H1 (cell line): Measurements from ENCODE around the gene SLC12A8. TPM values are rescaled to one million over a fixed set of nuclear protein-coding genes. Genes with fewer than 3 reads are reported as not detected.

Experiments
- CTCF ChIA-PET: fragments of 300-600 bp; sonication (Branson Sonifier 250); formaldehyde crosslinking; loops from one replicate; lab custom pipeline; 2021; ENCODE audit not compliant: partially characterized antibody; lab: Charles Lee
- POLR2A ChIA-PET: fragments of 300-600 bp; sonication (Branson Sonifier 250); formaldehyde crosslinking; loops from one replicate; lab custom pipeline; 2021; ENCODE audit warnings: inconsistent platforms; ENCODE audit not compliant: partially characterized antibody; lab: Charles Lee
- DNase-seq, 2 experiments: peaks; one replicate each; pipeline versions ENCODE4 v3.0.0 to v3.0.0-alpha.2; 2010 to 2022; ENCODE audit warnings: low spot score in 2 of 2, low read depth in 1 of 2, mixed read lengths in 1 of 2
- FAIRE-seq: peaks from 2 replicates; lab custom pipeline; 2011; peaks lifted over from hg19 to GRCh38; lab: Jason Lieb, UNC
- H2AFZ ChIP-seq: 2 replicates; pipeline ENCODE4 v1.8.1; 2012; ENCODE audit warnings: low read length, inconsistent platforms
- H2AK5ac ChIP-seq: 2 replicates; pipeline ENCODE4 v1.6.1; 2013; ENCODE audit warnings: low read depth, low read length
- H2BK120ac ChIP-seq: replicated peaks from 2 replicates; pipeline ENCODE3; 2013; ENCODE audit warnings: low read depth, low read length, inconsistent platforms
- H2BK12ac ChIP-seq: 2 replicates; pipeline ENCODE4 v1.6.1; 2013; ENCODE audit warnings: low read depth, low read length
- H2BK15ac ChIP-seq: 2 replicates; pipeline ENCODE4 v1.6.1; 2013; ENCODE audit warnings: low read length
- H2BK20ac ChIP-seq: 2 replicates; pipeline ENCODE4 v1.6.1; 2013; ENCODE audit warnings: low read length
- H2BK5ac ChIP-seq: 2 replicates; pipeline ENCODE4 v1.6.1; 2013; ENCODE audit warnings: low read depth, low read length
- H3K14ac ChIP-seq: 2 replicates; pipeline ENCODE4 v1.6.1; 2013; ENCODE audit warnings: inconsistent platforms; ENCODE audit not compliant: insufficient read length
- H3K18ac ChIP-seq: 2 replicates; pipeline ENCODE4 v1.6.1; 2013; ENCODE audit warnings: low read length; ENCODE audit errors: extremely low read depth
- H3K23ac ChIP-seq: 2 replicates; pipeline ENCODE4 v1.6.1; 2013; ENCODE audit warnings: inconsistent platforms; ENCODE audit not compliant: insufficient read length
- H3K23me2 ChIP-seq: 2 replicates; pipeline ENCODE4 v1.6.1; 2013; ENCODE audit warnings: low read depth, low read length
- H3K27ac ChIP-seq: 2 replicates; pipeline ENCODE4 v1.6.1; 2011; ENCODE audit warnings: low read depth, low read length, inconsistent platforms
- H3K27me3 ChIP-seq, 4 experiments: replicated peaks in 1 of 4; 1 replicate in 1 of 4; 2 replicates in 3 of 4; pipeline versions ENCODE4 v1.6.1 to v1.8.1; 2011 to 2013; ENCODE audit warnings: low read length in 3 of 4, mild to moderate bottlenecking in 3 of 4, inconsistent platforms in 2 of 4, mixed read lengths in 2 of 4, moderate library complexity in 1 of 4; ENCODE audit not compliant: control insufficient read depth in 3 of 4, insufficient read depth in 3 of 4; ENCODE audit errors: extremely low read depth in 1 of 4
- H3K36me3 ChIP-seq, 4 experiments: 2 replicates each; pipeline versions ENCODE4 v1.6.1 to v1.8.1; 2011 to 2013; ENCODE audit warnings: mild to moderate bottlenecking in 4 of 4, low read length in 3 of 4, moderate library complexity in 2 of 4, control low read depth in 1 of 4, inconsistent platforms in 1 of 4; ENCODE audit not compliant: insufficient read depth in 4 of 4, control insufficient read depth in 2 of 4
- H3K4ac ChIP-seq: replicated peaks from 2 replicates; pipeline ENCODE3; 2013; ENCODE audit warnings: low read length, low read depth, mixed read lengths, inconsistent platforms; ENCODE audit not compliant: insufficient read length
- H3K4me1 ChIP-seq, 4 experiments: replicated peaks in 1 of 4; 1 replicate in 1 of 4; 2 replicates in 3 of 4; pipeline versions ENCODE4 v1.6.1 to v1.8.1; 2011 to 2013; ENCODE audit warnings: low read length in 3 of 4, inconsistent platforms in 2 of 4, mixed read lengths in 1 of 4; ENCODE audit not compliant: insufficient read depth in 4 of 4, control insufficient read depth in 3 of 4
- H3K4me2 ChIP-seq, 2 experiments: 2 replicates each; pipeline versions ENCODE4 v1.6.1 to v1.8.1; 2011 to 2013; ENCODE audit warnings: low read depth in 2 of 2, low read length in 2 of 2, control low read depth in 1 of 2, inconsistent platforms in 1 of 2, mild to moderate bottlenecking in 1 of 2; ENCODE audit not compliant: insufficient read depth in 1 of 2
- H3K4me3 ChIP-seq, 4 experiments: fragments of 200-600, 300-600 bp in 1 of 4; sonication (generic), shearing (Covaris generic), sonication (Bioruptor Twin) in 1 of 4; 2 replicates each; pipeline versions ENCODE4 v1.5.1 to v1.8.1; 2011 to 2016; ENCODE audit warnings: low read length in 4 of 4, low read depth in 3 of 4, control low read depth in 2 of 4, inconsistent platforms in 2 of 4, mild to moderate bottlenecking in 2 of 4, mixed read lengths in 1 of 4, moderate library complexity in 1 of 4; ENCODE audit not compliant: insufficient read depth in 2 of 4; ENCODE audit errors: extremely low read depth in 1 of 4
- H3K56ac ChIP-seq: replicated peaks from 2 replicates; pipeline ENCODE3; 2013; ENCODE audit warnings: low read depth, mild to moderate bottlenecking, mixed read lengths, low read length, inconsistent platforms; ENCODE audit not compliant: insufficient read length
- H3K79me1 ChIP-seq: 2 replicates; pipeline ENCODE4 v1.6.1; 2013; ENCODE audit warnings: low read depth, low read length, control low read depth
- H3K79me2 ChIP-seq, 2 experiments: 2 replicates each; pipeline versions ENCODE4 v1.6.1 to v1.8.1; 2012 to 2013; ENCODE audit warnings: low read length in 2 of 2, mild to moderate bottlenecking in 2 of 2, inconsistent platforms in 1 of 2; ENCODE audit not compliant: insufficient read depth in 2 of 2, control insufficient read depth in 1 of 2
- H3K9ac ChIP-seq, 4 experiments: replicated peaks in 1 of 4; 1 replicate in 1 of 4; 2 replicates in 3 of 4; pipeline versions ENCODE4 v1.6.1 to v1.8.1; 2011 to 2013; ENCODE audit warnings: low read depth in 3 of 4, low read length in 3 of 4, control low read depth in 2 of 4, mild to moderate bottlenecking in 2 of 4, moderate library complexity in 2 of 4, inconsistent platforms in 1 of 4; ENCODE audit errors: extremely low read depth in 1 of 4
- H3K9me3 ChIP-seq, 2 experiments: 2 replicates each; pipeline versions ENCODE4 v1.6.1 to v1.8.1; 2012 to 2013; ENCODE audit warnings: mild to moderate bottlenecking in 2 of 2, moderate library complexity in 2 of 2, control low read depth in 1 of 2, inconsistent platforms in 1 of 2, low read depth in 1 of 2, low read length in 1 of 2, mixed read lengths in 1 of 2; ENCODE audit not compliant: insufficient read depth in 2 of 2
- H4K20me1 ChIP-seq, 2 experiments: replicated peaks in 1 of 2; 2 replicates each; pipeline versions ENCODE3 to v1.8.1; 2011 to 2013; ENCODE audit warnings: inconsistent platforms in 2 of 2, low read length in 2 of 2, mild to moderate bottlenecking in 1 of 2; ENCODE audit not compliant: insufficient read depth in 2 of 2, control insufficient read depth in 1 of 2
- H4K5ac ChIP-seq: 2 replicates; pipeline ENCODE4 v1.6.1; 2013; ENCODE audit warnings: low read length, low read depth, mixed read lengths, inconsistent platforms; ENCODE audit not compliant: insufficient read length
- H4K8ac ChIP-seq: 2 replicates; pipeline ENCODE4 v1.8.0; 2013; ENCODE audit warnings: mild to moderate bottlenecking, moderate library complexity, low read length, inconsistent platforms; ENCODE audit not compliant: insufficient read depth; ENCODE audit errors: extremely low read depth
- H4K91ac ChIP-seq: replicated peaks from 2 replicates; pipeline ENCODE3; 2013; ENCODE audit warnings: low read length, mixed read lengths, inconsistent platforms; ENCODE audit not compliant: insufficient read length
- CHD2 ChIP-seq: IDR thresholded peaks from 2 replicates; pipeline ENCODE4 v1.6.1; 2012; ENCODE audit warnings: low read length, improper control_type of control experiment
- E2F6 ChIP-seq: IDR thresholded peaks from 2 replicates; pipeline ENCODE4 v1.6.1; 2012; ENCODE audit warnings: inconsistent platforms
- HDAC6 ChIP-seq: IDR thresholded peaks from one replicate; pipeline ENCODE4 v1.7.1; 2012; ENCODE audit warnings: low read depth, mild to moderate bottlenecking, inconsistent platforms, low read length, moderate library complexity
- KDM5A ChIP-seq: fragments of 200-600 bp; IDR thresholded peaks from 2 replicates; pipeline ENCODE4 v1.7.1; 2012; ENCODE audit warnings: mild to moderate bottlenecking, low read length, inconsistent platforms, mixed read lengths
- PHF8 ChIP-seq: fragments of 200-600 bp; sonication (generic); conservative IDR thresholded peaks from 2 replicates; pipeline ENCODE4 v1.7.1; 2012; ENCODE audit warnings: low read depth, mild to moderate bottlenecking, inconsistent platforms, low read length, moderate library complexity
- RBBP5 ChIP-seq: IDR thresholded peaks from 2 replicates; pipeline ENCODE4 v1.7.1; 2012; ENCODE audit warnings: low read depth, mild to moderate bottlenecking, inconsistent platforms, low read length, moderate library complexity, borderline replicate concordance
- RFX5 ChIP-seq: IDR thresholded peaks from 2 replicates; pipeline ENCODE4 v1.6.1; 2011; ENCODE audit warnings: low read depth, low read length, improper control_type of control experiment, borderline replicate concordance
- RXRA ChIP-seq: IDR thresholded peaks from 2 replicates; pipeline ENCODE4 v1.6.1; 2011; ENCODE audit warnings: low read depth, mild to moderate bottlenecking, low read length, moderate library complexity; ENCODE audit not compliant: insufficient read depth
- SUZ12 ChIP-seq: fragments of 200-600 bp; sonication (generic); IDR thresholded peaks from 2 replicates; pipeline ENCODE4 v1.6.1; 2012; ENCODE audit warnings: mild to moderate bottlenecking, inconsistent platforms, low read length, moderate library complexity, mixed read lengths
- TAF1 ChIP-seq: IDR thresholded peaks from 2 replicates; pipeline ENCODE4 v1.6.1; 2011; ENCODE audit warnings: mild to moderate bottlenecking, low read depth, low read length
- WGBS, 2 experiments: shearing (Covaris generic) in 1 of 2; methylation state at CpG; one replicate each; pipeline versions ENCODE4 v1.1.6 to v1.1.7; 2013 to 2015; ENCODE audit warnings: low lambda C conversion rate in 2 of 2, mixed read lengths in 2 of 2, inconsistent platforms in 1 of 2, low coverage in 1 of 2, missing lambda C conversion rate in 1 of 2; ENCODE audit not compliant: insufficient replicate concordance in 2 of 2, insufficient coverage in 1 of 2, insufficient read length in 1 of 2; ENCODE audit errors: extremely low coverage in 1 of 2, missing lambda C conversion rate in 1 of 2; 5-methylcytosine and 5-hydroxymethylcytosine counted together
- polyA plus RNA-seq, 7 experiments: library from polyadenylated mRNA; depleted of rRNA in 3 of 7; stranded (reverse) in 5 of 7; unstranded in 2 of 7; fragments of >200 nt in 5 of 7; fragments of 200-250 nt in 2 of 7; gene quantifications; 1 replicate in 5 of 7; 2 replicates in 1 of 7; 4 replicates in 1 of 7; pipeline versions ENCODE4 v1.2.1 to v1.2.3, GENCODE V29; 2011 to 2013; ENCODE audit warnings: missing spikeins in 2 of 7, mixed read lengths in 2 of 7
- total RNA-seq: library from RNA; stranded (reverse); fragmentation: NEBNext Ultra II Directional; extraction: Animal tissue kit (Norgen Biotek cat#: 25700); gene quantifications from 2 replicates; pipeline ENCODE4 v1.2.1, GENCODE V29; 2021
- TF ChIP-seq, protein P1 (sequence below), 3 experiments: IDR thresholded peaks; 1 replicate in 2 of 3; 2 replicates in 1 of 3; pipeline versions ENCODE4 v1.5.1 to v1.6.1; 2011; ENCODE audit warnings: low read length in 3 of 3, mild to moderate bottlenecking in 3 of 3, inconsistent platforms in 2 of 3, low read depth in 1 of 3, moderate library complexity in 1 of 3; ENCODE audit not compliant: insufficient read depth in 1 of 3; ENCODE audit errors: control extremely low read depth in 1 of 3

Gene SLC12A8
- total and polyA plus RNA-seq, 2 of the 8 experiments (the other 6 are each of a cell fraction or from before 2014, with no cell fraction given), result 13.7 to 14.4 TPM

GRCh38 chr3:125077864-125078263 lies 134.7 kb downstream of the SLC12A8 start:
- no peak for FAIRE-seq
- TF ChIP-seq TAF1, result no peak
- no peak for TF ChIP-seq HDAC6
- TF ChIP-seq PHF8, result no peak
- TF ChIP-seq E2F6, result no peak
- no peak for TF ChIP-seq SUZ12
- TF ChIP-seq RBBP5, result no peak
- no peak for TF ChIP-seq RXRA
- TF ChIP-seq, protein P1, sequence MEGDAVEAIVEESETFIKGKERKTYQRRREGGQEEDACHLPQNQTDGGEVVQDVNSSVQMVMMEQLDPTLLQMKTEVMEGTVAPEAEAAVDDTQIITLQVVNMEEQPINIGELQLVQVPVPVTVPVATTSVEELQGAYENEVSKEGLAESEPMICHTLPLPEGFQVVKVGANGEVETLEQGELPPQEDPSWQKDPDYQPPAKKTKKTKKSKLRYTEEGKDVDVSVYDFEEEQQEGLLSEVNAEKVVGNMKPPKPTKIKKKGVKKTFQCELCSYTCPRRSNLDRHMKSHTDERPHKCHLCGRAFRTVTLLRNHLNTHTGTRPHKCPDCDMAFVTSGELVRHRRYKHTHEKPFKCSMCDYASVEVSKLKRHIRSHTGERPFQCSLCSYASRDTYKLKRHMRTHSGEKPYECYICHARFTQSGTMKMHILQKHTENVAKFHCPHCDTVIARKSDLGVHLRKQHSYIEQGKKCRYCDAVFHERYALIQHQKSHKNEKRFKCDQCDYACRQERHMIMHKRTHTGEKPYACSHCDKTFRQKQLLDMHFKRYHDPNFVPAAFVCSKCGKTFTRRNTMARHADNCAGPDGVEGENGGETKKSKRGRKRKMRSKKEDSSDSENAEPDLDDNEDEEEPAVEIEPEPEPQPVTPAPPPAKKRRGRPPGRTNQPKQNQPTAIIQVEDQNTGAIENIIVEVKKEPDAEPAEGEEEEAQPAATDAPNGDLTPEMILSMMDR (IDR thresholded peaks at IDR 0.05; ENCODE audit: control extremely low read depth in 1 of 3, insufficient read depth in 1 of 3, low read depth in 1 of 3, low read length in 3 of 3), result no peak
- no peak for TF ChIP-seq KDM5A
- TF ChIP-seq CHD2, result no peak
- TF ChIP-seq RFX5, result no peak

More at GRCh38 chr3:125077864-125078263, 134.7 kb downstream of the SLC12A8 start:
- Histone ChIP-seq H3K27me3 (no peaks in the 10 kb centered on the region), H3K27ac (no peak overlapping the region), H4K5ac (no peak overlapping the region), H2BK15ac (no peak overlapping the region), H4K91ac (no peak overlapping the region), H2AK5ac (no peak overlapping the region), H3K9me3 (no peaks in the 10 kb centered on the region), H3K14ac (no peak overlapping the region), H3K79me2 (no peaks in the 10 kb centered on the region), H3K23me2 (no peaks in the 10 kb centered on the region; the same call in 1 of the 2 replicates), H4K8ac (no peak overlapping the region), H3K9ac (no peak overlapping the region), H2BK120ac (no peak overlapping the region), H2BK12ac (no peak overlapping the region), H4K20me1 (no peaks in the 10 kb centered on the region), H3K4me3 (no peak overlapping the region), H3K56ac (no peak overlapping the region), H3K4me2 (no peak overlapping the region), H3K4me1 (peaks cover 0 to 6% (median 3%) of the 10 kb centered on the region in 4 experiments; a peak in 5 of 7 replicates), H2BK20ac (no peak overlapping the region), H3K4ac (no peak overlapping the region), H3K79me1 (no peaks in the 10 kb centered on the region), H3K23ac (no peak overlapping the region), H3K36me3 (peaks cover 0 to 5% (median 1%) of the 10 kb centered on the region in 4 experiments; a peak in 3 of 8 replicates), H2BK5ac (no peak overlapping the region), H3K18ac (no peak overlapping the region), H2AFZ (no peak overlapping the region)
- POLR2A ChIA-PET, result no interaction called here
- DNase-seq, result no peak
- CTCF ChIA-PET, result interaction anchor here (1.2 to 1.6 kb wide), 2 partner anchors 31 to 75 kb away, joined by 3 to 4 read pairs; no protein-coding TSS in a partner anchor
- WGBS, 2 experiments, result 78% methylated on average over 3 of the region's 3 CpGs; no CpG with 5 or more reads in 1 of the 2 experiments
